Stimulated activated CD8-positive, alpha-beta memory T cell treated with anti-CD3 and anti-CD28 coated beads, Interleukin-4, amount 100 ng/mL, for 48 hours (primary cell): ENCODE measurements around the gene ZNF160.
"Not testable (repeated sequence)": the region's sequence is repeated elsewhere in the genome, so short reads cannot be mapped to it uniquely, and the experiment has no call there.

Experiments used
- DNase-seq: peaks from one replicate; pipeline ENCODE4 v3.0.0-alpha.2; 2020

ZNF160 gene

GRCh38 chr19:53103234-53104203 is at the start of gene ZNF160:
ZNF160 (minus strand) TSS chr19:53103422; CDS start chr19:53086276, 17,146 bp downstream.
- DNase-seq: peak; percentile 99

DNA sequence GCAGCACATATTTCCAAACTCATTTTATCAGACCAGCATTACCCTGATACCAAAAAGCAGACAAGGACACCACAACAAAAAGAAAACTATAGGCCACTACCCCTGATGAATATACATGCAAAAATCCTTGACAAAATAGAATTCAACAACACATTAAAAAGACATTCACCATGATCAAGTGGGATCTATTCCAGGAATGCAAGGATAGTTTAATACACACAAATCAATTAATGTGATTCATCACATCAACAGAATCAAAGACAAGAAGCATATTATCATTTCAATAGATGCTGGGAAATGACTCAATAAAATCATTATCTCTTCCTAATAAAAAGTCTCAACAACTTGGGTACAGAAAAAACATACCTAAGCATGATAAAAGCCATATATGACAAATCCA is 44.4 kb upstream of the ZNF160 start:
- no peak for DNase-seq

DNA sequence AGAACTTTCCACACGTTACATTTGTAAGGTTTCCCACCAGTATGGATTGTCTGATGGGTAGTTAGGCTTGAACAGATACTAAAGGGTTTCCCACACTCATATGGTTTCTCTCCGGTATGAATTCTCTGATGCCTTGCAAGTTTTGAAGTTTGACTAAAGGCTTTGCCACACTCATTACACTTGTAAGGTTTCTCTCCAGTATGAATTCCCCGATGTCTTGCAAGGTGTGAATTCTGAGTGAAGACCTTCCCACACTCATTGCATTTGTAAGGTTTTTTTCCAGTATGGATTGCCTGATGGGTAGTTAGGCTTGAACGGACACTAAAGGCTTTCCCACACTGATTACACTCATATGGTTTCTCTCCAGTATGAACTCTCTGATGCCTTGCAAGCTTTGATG is 37.1 kb upstream of the ZNF160 start:
- no peak for DNase-seq

GRCh38 chr19:53136432-53136831 is 33.2 kb upstream of the ZNF160 start:
- DNase-seq: no peak

- peak; percentile 53 for DNase-seq
These were observed 29.1 kb upstream of the ZNF160 start, which contains the start of gene ZNF415 for GRCh38 chr19:53132141-53132991. ZNF415 (minus strand) TSS chr19:53132910; CDS start chr19:53122676, 10,234 bp downstream.

GRCh38 chr19:53131727-53132126 is 28.5 kb upstream of the ZNF160 start:
- DNase-seq: no peak

GRCh38 chr19:53131085-53131590 is 27.9 kb upstream of the ZNF160 start:
- DNase-seq: no peak

GRCh38 chr19:53130506-53130905 is 27.3 kb upstream of the ZNF160 start:
- DNase-seq: no peak

- not testable (repeated sequence) for DNase-seq
These were observed 23.7 kb upstream of the ZNF160 start for GRCh38 chr19:53126733-53127526.

DNA sequence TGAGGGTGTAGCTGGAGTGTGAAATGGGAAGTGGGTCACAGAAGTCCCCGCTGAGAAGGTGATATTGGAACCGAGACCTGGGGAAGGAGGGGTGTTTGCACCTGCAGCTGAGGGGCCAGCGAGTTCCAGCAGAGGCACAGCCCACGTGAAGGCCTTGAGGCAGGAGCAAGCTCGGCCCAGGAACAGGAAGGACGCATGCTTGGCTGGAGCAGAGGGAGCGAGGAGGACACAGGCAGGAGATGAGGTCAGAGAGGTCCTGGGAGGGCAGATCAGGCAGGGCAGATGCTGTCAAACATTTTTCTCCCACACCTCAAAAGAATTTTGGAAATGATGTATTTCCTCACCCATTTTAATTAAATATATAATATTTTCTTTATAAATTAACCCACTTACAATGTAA is 20.2 kb upstream of the ZNF160 start:
- DNase-seq: no peak

DNA sequence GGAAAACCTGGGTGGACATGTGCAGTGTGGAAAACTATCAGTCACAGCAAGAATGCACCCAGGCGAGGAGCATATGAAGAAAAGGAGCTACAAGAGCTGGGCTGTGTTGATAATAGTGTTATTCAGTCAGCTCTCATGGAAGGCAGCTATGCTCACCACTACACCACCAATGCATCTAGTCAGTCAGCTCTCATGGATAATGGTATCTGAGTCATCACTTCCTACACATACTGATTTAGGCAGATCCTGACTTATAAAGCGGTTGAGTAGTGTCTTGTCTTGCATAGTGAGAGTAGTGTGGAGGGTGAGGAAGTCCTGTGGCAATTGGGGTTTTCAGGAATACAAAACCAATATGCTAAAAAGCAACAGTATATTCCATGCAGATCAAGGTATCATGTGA is 9.1 kb upstream of the ZNF160 start:
- no peak for DNase-seq

GRCh38 chr19:53109527-53109926 is 6.3 kb upstream of the ZNF160 start:
- DNase-seq: no peak

DNA sequence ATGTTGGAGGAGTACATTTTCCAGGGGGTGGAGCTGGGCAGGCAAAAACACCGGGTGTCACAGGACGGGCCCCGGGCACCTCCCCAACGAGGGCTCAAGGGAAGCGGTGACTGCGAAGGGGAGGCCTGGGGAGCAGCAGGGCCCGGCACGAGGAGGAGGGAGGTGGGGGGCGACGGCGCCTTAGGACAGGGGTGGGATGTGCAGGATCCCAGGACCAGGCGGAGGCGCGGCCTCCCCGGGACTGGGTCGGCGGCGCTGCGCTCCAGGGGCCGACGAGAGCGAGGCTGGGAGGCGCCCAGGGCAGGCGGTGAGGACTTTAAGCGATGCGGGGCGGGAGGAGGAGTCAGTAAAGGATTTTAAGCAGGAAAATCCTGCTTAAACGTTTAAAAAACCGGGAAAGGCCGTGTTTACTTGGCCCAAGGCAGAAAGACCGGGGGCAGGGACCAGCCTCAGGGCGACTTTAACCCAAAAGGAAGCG is 427 bp downstream of the ZNF160 start:
- DNase-seq: peak; percentile 46

GRCh38 chr19:53102206-53102755 is 941 bp downstream of the ZNF160 start:
- DNase-seq: no peak

GRCh38 chr19:53101518-53101917 is 1.7 kb downstream of the ZNF160 start:
- no peak for DNase-seq

GRCh38 chr19:53098570-53098969 is 4.7 kb downstream of the ZNF160 start:
- DNase-seq: not testable (repeated sequence)

DNA sequence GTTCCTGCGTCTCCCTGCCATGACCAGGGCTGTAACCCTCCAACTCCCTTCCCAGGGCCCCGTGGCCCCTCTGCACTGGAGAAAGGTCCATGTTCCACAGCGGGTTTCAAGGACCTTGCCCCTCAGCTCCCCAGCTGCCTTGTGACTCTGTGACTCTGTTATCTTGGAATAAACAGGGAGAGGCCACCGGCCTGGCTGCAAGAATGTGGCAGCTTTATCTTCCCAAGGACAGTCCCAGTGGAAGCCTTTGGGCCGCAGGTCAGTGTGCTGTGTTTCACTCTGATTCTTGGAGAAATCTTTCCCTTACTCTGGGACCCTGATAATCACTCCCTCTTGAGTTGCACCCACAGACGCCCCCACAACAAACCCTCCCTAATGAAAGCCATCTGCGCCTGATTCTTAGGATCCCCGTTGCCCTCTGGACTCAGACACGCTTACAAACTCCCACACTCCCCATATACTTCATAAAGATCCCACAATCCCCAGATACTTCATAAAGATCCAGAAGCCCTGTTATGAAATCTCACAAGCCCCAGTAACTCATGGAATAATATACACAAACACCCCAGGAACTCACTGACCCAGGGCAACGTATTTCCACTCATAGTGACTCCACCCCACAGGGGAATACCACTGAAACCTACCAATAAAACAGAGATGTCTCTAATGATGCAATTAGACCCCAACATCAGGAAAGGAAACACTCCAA is 6.1 kb downstream of the ZNF160 start:
- not testable (repeated sequence) for DNase-seq

GRCh38 chr19:53096579-53096978 is 6.6 kb downstream of the ZNF160 start:
- not testable (repeated sequence) for DNase-seq

GRCh38 chr19:53094754-53095575 is 8.3 kb downstream of the ZNF160 start:
- no peak for DNase-seq

DNA sequence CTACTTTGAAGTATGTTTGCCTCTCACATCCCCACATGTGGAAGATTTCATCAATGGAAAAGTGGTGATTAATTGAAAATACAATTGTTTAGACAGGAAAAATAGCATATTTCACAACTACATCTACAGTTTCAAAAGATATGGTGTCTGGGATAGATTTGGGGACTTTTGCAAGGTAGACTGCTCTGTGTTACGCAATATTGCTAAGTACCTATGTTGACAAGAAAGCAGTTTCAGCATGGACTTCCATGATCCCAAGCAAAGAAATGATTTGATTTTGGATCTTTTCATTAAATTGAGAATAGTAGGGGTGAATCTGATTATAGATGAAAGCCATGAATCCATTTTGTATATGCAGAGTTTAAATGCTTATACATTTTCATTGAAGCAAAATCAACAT is 10.5 kb downstream of the ZNF160 start:
- DNase-seq: no peak
